C4-2B (cell line): Measurements from ENCODE around the gene AAR2.

ENCODE experiments used
- ZFX ChIP-seq: fragments of 450-650 bp; IDR thresholded peaks from 2 replicates; pipeline ENCODE4 v1.6.1; 2017
- TF ChIP-seq, protein P1 (sequence below): fragments of 450-650 bp; conservative IDR thresholded peaks from 2 replicates; pipeline ENCODE4 v1.5.1; 2017; ENCODE audit warnings: mild to moderate bottlenecking

GRCh38 chr20:36297656-36298055 lies 61.4 kb downstream of the AAR2 start:
- TF ChIP-seq, protein P1, sequence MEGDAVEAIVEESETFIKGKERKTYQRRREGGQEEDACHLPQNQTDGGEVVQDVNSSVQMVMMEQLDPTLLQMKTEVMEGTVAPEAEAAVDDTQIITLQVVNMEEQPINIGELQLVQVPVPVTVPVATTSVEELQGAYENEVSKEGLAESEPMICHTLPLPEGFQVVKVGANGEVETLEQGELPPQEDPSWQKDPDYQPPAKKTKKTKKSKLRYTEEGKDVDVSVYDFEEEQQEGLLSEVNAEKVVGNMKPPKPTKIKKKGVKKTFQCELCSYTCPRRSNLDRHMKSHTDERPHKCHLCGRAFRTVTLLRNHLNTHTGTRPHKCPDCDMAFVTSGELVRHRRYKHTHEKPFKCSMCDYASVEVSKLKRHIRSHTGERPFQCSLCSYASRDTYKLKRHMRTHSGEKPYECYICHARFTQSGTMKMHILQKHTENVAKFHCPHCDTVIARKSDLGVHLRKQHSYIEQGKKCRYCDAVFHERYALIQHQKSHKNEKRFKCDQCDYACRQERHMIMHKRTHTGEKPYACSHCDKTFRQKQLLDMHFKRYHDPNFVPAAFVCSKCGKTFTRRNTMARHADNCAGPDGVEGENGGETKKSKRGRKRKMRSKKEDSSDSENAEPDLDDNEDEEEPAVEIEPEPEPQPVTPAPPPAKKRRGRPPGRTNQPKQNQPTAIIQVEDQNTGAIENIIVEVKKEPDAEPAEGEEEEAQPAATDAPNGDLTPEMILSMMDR: no peak
- no peak for TF ChIP-seq ZFX
